Stimulated activated CD4-positive, alpha-beta T cell treated with anti-CD3 and anti-CD28 coated beads, TNF-alpha, amount 100 ng/mL, for 48 hours (primary cell): ENCODE results near the gene NYAP2.

Source experiments
- DNase-seq, 3 donors: peaks; one replicate each; pipeline ENCODE4 v3.0.0-alpha.2; 2020; ENCODE audit warnings: low read depth in 3 of 3

Gene NYAP2

DNA sequence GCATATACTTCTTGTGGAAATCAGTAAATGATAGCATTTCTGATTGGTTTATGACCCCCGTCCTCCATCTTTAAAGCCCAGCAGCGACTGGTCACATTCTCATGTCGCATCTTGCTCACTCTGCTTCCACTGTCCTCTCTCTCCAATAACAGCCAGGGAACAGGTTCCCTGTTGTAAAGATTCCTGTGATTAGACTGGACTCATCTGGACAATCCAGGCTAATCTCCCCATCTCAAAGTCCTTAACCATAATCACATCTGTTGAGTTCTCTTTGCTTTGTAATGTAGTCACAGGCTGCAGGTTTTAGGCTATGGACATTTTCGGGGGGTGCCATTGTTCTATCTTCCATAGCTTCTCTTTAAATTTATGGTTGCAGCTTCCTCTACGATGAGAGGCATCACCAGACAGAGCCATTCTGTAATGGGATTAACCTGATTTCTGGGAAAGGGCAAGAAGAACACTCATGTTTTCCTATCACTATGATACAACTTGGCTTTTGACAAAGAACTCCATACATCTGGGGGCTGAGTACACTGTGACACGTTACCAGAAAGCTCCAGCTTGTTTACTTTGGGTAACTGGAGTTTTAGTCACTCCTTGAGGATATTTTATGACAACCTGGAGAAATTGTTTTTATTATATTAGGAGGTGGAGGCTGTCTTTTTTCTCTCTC lies 159.0 kb downstream of the NYAP2 start:
- no peak for DNase-seq

DNA sequence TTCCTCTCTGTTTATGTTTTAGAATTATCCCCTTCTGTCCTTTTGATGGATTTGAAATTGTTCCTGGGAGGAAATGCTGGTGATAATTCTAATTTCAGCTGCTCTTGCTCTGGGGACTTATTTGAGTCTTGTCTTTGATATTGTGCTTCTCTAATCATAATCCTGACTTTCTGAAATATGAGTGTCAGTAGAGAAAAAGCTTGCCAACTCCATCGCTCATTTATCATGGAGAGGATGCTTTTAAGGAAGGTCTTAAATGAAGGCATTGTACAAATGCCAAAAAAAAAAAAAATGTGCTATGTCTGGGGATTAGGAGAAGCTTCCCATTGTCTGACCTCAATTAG lies 159.5 kb downstream of the NYAP2 start:
- no peak for DNase-seq

DNA sequence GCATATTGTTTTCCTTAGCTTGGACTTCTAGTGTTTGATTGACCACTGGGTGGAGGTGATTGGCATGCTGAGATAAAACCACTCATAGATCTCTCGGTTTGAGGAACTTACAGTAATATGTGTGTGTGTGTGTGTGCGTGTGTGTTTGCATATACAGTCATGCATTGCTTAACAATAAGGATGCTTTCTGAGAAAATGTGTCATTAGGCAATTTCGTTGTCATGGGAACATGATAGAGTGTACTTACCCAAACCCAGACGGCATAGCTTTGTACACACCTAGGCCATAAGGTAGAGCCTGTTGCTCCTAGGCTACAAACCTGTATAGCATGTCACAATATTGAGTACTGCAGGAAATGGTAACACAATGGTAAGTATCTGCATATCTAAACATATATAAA lies 167.3 kb downstream of the NYAP2 start:
- no peak for DNase-seq

DNA sequence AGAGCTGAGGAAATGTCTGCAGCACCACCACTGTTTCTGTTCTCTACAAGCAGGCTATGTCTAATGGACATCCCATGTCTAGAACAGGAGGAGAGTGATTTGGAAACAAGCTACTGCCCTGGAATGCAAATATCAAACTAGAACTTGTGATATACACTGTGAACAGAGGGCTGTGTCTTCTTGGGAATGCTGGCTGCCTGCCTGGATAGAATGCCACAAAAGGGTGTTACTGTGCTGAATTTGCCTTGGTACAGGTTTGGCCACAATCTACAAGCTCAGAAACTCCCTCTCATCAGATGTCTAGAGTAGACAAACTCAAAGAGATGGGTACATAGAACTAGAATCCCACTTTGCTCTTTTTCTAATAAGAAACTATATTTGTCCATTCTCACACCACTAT lies 170.5 kb downstream of the NYAP2 start:
- no peak for DNase-seq

DNA sequence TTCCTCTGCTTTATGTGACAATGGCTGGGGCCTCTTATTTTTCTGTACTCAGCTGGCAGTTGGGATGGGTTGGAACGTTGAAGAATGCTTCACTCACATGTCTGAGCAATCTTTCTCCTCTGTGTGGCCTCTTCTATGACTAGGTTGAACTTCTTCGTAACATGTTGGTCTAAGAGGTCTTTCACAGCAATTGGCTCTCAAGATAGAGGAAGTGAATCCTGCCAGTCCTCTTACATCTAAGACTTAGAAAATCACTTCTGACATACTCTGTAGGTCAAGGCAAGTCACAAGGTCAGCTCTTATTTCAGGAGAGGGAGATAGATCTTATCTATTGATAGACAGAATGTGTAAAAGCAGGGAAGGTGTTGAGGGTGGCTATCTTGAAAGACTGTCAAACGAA lies 174.1 kb downstream of the NYAP2 start:
- no peak for DNase-seq

DNA sequence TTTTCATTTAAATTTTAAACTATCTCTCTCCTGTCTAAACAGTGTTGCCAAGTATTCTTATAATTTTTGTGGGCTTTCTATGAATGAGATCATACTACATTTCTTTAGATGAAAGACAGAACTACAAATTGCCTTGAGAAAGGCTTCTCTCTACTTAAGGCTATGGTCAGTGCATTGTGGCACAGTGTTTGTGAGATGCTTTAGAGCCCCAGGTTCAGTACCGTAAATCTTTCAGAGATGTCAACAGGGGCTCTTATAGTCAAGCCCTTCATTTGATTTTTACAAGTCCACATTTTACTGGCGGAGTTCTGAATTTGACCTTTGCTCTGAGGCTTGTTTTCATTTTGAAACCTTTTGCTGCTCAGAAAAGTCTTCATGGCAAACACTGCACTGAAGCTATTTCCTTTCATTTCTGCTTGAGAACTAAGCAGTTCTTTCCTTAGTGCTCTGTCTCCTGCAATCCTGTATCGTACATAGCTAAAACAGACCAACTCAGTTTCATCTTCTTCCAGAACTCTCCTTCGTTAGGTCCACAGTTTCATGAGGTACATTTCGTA lies 175.2 kb downstream of the NYAP2 start:
- no peak for DNase-seq

DNA sequence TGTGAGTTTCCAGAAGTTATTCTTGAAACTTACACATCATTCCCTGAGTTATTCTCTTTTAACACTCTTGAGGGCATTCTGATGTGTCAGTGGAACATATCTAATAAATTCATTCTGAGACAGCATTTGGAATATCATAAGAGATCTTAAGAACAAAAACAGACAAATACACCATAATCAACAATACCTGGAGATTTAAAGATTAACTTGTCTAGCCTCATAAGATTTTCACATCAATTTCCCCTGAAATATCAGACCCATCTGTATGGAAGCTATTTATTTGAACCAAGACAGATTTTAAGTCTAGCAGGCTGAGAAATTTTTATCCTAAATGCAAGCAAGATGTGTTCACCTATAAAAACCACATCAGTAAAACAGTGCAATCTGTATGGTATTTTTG lies 181.6 kb downstream of the NYAP2 start:
- no peak for DNase-seq

DNA sequence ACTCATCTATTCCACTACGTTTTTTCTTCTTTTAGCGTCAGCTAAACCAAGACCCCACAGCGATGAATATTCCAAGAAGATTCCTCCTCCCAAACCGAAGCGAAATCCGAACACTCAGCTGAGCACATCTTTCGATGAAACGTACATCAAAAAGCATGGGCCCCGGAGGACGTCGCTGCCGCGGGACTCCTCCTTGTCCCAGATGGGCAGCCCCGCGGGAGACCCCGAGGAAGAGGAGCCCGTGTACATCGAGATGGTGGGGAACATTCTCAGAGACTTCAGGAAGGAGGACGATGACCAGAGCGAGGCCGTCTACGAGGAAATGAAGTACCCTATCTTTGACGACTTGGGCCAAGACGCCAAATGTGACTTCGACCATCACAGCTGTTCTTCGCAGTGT lies 182.4 kb downstream of the NYAP2 start:
- no peak for DNase-seq

DNA sequence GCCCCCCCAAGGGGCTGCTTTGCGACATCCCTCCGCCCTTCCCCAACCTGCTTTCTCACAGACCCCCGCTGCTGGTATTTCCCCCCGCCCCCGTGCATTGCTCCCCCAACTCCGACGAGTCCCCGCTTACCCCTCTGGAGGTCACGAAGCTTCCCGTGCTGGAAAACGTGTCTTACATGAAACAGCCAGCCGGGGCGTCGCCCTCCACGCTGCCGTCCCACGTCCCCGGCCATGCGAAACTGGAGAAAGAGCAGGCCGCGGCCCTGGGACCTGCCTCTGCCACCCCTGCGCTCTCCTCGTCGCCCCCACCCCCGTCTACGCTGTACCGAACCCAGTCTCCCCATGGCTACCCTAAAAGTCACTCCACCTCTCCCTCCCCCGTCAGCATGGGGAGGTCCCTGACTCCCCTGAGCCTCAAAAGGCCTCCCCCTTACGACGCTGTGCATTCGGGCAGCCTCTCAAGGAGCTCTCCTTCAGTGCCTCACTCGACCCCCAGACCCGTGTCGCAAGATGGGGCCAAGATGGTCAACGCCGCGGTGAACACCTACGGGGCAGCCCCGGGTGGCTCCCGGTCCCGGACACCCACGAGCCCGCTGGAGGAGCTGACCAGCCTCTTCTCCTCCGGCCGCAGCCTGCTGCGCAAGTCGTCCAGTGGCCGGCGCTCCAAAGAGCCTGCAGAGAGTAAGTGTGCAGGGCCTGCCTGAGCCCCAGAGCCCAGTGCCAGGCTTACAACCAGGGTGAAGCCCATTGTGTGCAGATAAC lies 183.0 kb downstream of the NYAP2 start:
- DNase-seq, result no peak

DNA sequence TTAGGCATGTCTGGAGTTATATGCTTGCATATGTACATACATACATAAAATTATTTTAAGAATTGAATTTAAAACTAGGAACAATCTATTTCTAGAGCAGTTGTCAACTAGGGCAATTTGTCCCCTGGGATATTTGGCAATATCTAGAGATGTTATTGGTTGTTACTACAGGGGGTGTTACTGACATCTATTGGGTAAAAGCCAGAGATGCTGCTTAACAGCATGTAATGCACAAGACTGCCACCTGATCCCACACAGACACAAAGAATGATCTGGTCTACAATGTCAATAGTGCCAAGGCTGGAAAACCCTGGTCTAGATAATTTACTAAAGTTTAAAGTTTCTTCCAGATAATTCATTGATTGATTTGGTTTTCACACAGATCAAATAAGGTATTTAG lies 185.3 kb downstream of the NYAP2 start:
- no peak for DNase-seq

DNA sequence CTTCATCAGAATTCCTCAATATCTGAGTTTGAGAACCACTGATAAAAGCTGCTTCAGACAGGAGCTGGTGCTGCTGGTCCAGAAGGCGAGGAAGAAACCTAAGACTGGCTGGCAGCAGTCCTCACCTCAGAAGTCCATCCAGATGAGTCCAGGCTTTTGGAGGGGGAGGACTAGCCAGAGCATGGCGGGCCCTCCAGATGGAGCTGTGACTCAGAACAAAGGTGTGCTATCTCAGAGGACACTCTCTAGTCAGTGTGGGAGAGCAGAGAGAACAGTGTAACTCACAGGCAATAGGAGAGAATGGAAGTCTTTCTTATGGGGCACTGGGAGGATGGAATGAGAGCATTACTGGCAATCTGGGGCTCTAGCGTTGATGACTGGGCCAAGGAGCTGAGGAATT lies 191.4 kb downstream of the NYAP2 start:
- no peak for DNase-seq

DNA sequence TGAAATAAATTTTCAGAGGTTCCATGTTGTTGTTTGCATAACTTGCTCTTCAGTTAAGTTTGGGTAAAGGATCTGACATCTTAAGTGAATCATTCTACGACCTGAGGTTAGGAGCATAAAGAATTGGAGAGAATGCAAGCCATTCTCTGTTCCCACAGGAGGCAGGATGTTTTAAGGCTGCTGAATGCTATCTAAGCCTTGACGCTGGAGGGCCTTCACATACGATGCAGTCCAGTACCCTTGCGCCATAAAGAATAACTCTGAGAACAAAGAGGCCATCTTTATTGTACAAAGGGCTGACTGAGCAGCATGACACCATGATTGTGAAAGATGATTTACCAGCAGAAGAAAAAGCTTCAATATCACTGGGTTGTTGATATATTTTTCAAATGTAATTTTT lies 198.4 kb downstream of the NYAP2 start:
- no peak for DNase-seq

DNA sequence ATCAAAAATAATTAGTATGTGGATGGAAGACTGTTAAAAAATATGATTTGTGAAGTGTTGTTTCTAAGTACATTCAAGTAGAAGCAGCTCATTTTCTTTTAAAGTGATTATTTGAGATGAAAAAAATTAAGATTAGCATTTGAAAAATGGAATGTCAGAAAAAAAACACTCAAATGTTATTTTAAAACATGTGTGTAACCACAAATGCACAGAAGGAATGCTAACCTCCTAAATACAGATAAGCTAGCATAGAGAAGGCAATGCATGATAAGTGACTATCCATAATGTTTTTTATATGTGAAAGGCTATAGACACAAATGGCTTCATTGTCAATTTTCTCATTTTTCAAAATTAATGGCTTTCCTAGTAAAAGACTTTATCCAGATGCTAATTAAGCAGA lies 198.9 kb downstream of the NYAP2 start:
- no peak for DNase-seq

DNA sequence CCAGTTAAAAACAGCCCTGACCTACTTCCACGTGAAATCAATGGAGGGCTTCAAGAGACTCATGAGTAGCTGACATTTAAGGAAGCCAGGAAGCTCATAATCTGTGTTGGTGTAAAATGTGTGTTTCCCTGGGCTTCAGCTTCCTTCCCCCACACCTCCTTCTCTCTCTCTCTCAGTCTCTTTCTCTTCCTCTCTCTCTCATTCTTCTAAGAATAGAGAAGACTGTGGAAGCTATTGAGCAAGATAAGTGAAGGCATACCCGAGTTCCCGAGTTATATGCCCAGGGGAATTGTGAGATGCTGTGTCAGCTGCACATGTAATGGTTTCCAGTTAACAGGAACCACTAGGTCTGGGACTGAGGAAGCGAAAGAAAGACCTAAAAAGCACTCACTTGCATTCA lies 199.4 kb downstream of the NYAP2 start:
- DNase-seq, result no peak

DNA sequence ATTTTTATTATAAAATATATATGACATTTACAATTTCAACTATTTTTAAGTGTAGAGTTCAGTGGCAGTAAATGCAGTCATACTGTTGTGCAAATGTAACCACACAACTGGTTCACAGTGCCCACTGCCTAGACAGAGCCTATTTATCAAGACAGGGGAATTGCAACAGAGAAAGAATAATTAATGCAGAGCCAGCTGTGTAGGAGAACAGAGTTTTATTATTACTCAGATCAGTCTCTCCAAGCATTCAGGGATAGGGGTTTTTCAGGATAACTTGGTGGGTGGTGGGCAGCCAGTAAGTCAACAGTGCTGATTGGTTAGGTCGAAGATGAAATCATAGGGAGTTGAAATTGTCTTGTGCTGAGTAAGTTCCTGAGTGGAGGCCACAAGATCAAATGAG lies 200.3 kb downstream of the NYAP2 start:
- no peak for DNase-seq

DNA sequence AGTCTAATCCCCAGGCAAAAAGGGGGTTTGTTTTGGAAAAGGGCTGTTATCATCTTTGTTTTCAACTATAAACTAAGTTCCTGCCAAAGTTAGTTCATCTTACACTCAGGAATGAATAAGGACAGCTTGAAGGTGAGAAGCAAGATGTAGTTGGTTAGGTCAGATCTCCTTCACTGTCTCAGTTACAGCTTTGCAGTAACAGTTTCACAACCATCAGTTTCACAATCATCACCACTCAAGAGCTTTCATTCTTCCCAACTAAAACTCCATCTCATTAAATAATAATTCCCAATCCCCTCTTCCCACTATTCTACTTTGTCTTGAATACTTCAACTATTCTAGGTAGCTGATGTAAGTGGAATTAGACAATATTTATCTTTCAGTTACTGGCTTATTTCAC lies 200.9 kb downstream of the NYAP2 start:
- no peak for DNase-seq

DNA sequence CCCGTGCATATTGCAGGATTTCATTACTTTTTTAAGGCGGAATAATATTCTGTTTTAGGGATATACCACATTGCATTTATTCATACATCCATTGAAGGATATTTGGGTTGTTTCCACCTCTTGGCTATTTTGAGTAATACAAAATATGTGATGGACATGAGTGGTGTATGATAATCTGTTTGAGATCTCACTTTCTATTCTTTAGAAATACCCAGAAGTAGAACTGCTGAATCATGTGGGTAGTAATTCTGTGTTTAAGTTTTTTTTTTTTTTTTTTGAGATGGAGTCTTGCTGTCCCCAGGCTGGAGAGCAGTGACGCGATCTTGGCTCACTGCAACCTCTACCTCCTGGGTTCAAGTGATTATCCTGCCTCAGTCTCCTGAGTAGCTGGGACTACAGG lies 201.4 kb downstream of the NYAP2 start:
- DNase-seq, result no peak

DNA sequence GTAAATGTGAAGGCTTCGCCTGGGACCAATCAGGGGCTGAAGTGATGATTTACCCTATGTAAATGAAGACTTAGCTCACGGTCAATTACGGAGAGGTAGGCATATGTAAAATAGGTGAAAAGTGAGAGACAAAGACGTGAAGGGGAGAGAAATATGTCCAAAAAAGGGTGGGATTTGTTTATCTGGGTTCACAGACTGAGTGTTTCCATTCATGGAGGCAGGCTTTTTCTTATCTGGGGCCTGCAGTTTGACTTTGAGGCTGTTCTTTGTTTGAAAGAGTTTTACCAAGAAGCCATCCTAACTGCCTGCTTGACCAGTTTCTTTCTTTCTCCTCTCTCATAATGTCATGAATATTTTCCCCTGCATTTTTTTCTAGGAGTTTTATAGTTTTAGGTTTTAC lies 202.7 kb downstream of the NYAP2 start:
- no peak for DNase-seq

DNA sequence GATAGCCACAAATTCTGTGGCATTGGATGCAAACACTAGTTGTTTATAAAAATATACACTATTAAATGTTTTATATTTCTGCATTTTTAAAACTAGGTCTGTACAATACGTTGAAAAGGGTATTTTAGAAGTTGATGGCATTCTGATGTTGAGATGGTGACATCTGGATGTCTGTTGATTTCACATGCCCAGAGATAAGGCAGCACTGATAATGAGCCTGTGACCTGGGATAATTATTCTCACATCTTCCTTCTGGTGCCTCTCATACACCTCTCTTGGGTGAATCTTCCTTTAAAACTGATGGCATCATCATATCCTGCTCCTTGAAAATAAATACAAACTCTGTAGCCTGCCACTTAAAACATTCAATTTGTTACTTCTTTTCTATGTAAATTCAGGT lies 208.6 kb downstream of the NYAP2 start:
- no peak for DNase-seq

DNA sequence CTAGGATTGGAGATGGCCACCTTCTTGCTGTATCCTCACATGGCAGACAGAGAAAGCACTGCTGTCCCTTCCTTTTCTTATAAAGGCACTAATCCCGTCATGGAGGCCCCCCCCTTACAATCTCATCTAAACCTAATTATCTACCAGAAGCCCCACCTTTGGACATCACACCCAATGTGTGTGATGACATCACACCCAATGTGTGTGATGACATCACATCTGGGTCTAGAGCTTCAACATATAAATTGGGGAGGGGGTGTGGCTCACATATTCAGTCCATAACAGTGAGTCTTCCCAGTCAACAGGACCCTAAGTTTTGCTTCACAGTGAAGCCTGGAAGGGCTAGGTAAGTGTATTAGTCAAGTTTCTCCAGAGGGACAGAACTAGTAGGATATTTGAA lies 213.1 kb downstream of the NYAP2 start:
- no peak for DNase-seq

DNA sequence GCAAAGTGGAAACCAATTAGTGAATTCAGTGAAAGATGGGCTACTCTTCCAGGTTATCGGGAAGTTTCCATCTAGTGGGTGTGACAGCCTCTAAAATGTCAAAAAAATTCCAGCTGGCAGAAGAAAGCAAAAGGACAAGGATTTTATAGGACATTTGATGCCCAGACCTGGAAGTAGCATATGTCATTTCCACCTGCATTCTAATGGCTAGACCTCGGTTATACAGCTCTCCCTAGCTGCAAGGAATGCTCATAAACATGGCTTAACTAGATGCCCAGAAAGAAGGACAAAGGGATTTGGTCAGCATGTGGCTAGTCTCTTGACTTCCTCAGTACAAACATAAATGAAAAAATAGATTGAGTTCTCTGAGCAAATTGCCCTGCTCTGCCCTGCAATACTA lies 215.4 kb downstream of the NYAP2 start:
- DNase-seq, result no peak

DNA sequence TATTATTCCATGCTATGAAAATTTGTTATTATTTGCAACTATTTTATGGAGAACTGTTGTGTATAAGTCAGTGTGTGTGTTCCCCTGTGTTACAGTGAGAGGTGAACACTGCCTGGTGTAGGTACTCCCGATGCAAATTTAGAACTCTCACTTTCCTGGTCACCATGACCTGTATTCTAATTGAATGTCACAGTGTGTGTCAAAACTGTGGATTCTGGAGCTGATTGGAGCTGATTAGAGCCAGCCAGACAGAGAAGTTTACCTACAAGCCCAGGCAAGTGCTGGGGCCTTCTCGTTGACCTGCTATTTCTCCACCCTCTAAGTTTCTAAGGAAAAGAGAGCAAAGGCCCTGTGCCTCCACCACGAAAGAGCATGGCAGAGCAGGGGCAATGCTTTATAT lies 216.0 kb downstream of the NYAP2 start:
- no peak for DNase-seq

DNA sequence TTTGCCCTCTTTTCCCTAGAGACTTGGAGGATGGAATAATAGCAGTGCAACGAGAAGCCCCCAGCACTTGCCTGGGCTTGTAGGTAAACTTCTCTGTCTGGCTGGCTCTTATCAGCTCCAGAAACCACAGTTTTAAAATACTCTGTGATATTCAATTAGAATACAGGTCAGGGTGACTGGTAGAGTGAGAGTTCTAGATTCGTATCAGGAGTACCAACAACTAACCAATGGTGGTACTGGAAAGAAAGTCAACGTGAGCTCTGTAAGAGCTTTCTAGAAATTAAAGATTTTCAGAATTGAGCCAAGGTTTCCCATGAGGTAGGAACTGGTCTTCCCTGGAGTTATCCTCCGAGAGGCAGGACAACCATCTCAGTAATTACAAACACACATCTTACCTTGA lies 216.9 kb downstream of the NYAP2 start:
- no peak for DNase-seq

DNA sequence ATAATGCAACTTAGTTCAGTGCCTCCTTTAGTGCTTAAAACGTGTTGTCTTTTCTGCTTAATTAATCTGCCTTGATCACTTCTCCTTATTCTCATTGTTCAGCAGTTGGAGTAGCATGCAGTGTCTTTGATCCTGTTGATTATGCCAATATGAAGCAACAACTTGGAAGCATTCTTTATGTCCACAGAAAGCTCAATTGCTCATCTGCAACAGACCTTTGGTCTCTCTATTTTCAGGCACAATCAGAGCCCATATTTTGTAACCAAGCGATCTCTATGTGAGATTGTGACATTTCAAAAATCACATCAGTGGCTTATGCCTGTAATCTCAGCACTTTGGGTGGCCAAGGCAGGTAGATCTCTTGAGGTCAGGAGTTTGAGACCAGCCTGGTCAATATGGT lies 217.3 kb downstream of the NYAP2 start:
- DNase-seq, result no peak
